Measurements from ENCODE around the gene OPRD1. TPM values are rescaled to one million over a fixed set of nuclear protein-coding genes. Genes with fewer than 3 reads are reported as not detected.
A peak's percentile ranks its signal among the peaks of the same experiment; 100 is the strongest.

Gene OPRD1
- total RNA-seq, 1 experiment from 2014 or later: 0.97 TPM

- no peaks in the 10 kb centered on the region for H3K36me3 ChIP-seq (ENCODE audit: insufficient read depth, low read length, poor library complexity, severe bottlenecking)
- H3K9me3 ChIP-seq (ENCODE audit: low read depth, low read length, poor library complexity, severe bottlenecking): no peaks in the 10 kb centered on the region
- peak overlapping the region; percentile 98 for H3K4me3 ChIP-seq (ENCODE audit: low read depth, low read length, poor library complexity, severe bottlenecking)
- POLR2A ChIA-PET (ENCODE audit: low non-redundant PET): no interaction called here
- DNase-seq (ENCODE audit: low spot score): peak; percentile 94
- no peaks in the 10 kb centered on the region for H3K27me3 ChIP-seq (replicated peaks; ENCODE audit: insufficient read depth, low read depth, low read length, poor library complexity)
- CTCF ChIA-PET: no interaction called here
- peak overlapping the region; percentile 95 for H3K27ac ChIP-seq (ENCODE audit: low read depth, low read length, poor library complexity, severe bottlenecking)
- TF ChIP-seq EZH2 (IDR thresholded peaks at IDR 0.05; ENCODE audit: borderline replicate concordance, low read depth, low read length, poor library complexity, severe bottlenecking): no peak
- TF ChIP-seq, protein P1, sequence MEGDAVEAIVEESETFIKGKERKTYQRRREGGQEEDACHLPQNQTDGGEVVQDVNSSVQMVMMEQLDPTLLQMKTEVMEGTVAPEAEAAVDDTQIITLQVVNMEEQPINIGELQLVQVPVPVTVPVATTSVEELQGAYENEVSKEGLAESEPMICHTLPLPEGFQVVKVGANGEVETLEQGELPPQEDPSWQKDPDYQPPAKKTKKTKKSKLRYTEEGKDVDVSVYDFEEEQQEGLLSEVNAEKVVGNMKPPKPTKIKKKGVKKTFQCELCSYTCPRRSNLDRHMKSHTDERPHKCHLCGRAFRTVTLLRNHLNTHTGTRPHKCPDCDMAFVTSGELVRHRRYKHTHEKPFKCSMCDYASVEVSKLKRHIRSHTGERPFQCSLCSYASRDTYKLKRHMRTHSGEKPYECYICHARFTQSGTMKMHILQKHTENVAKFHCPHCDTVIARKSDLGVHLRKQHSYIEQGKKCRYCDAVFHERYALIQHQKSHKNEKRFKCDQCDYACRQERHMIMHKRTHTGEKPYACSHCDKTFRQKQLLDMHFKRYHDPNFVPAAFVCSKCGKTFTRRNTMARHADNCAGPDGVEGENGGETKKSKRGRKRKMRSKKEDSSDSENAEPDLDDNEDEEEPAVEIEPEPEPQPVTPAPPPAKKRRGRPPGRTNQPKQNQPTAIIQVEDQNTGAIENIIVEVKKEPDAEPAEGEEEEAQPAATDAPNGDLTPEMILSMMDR (conservative IDR thresholded peaks at IDR 0.05; ENCODE audit: low read depth, low read length): no peak
- intact Hi-C loops (cut with micrococcal nuclease; ENCODE audit: unreplicated experiment): loop anchor here (5.0 kb wide), 1 partner anchor 100 kb away; no protein-coding TSS in a partner anchor
- peaks cover 68% of the 10 kb centered on the region for H3K4me1 ChIP-seq (ENCODE audit: insufficient read depth, low read length, poor library complexity, severe bottlenecking)
- no TSS peak for BruUV-seq (replicated peaks)
Measured at GRCh38 chr1:28886731-28887418, 74.9 kb downstream of the OPRD1 start.

- DNase-seq (ENCODE audit: low spot score): no peak
- H3K4me3 ChIP-seq (ENCODE audit: low read depth, low read length, poor library complexity, severe bottlenecking): peak overlapping the region; percentile 98
- no peaks in the 10 kb centered on the region for H3K9me3 ChIP-seq (ENCODE audit: low read depth, low read length, poor library complexity, severe bottlenecking)
- POLR2A ChIA-PET (ENCODE audit: low non-redundant PET): interaction anchor here (0.8 kb wide), 1 partner anchor 142 kb away, joined by 3 read pairs; no protein-coding TSS in a partner anchor
- peaks cover 64% of the 10 kb centered on the region for H3K4me1 ChIP-seq (ENCODE audit: insufficient read depth, low read length, poor library complexity, severe bottlenecking)
- peak overlapping the region; percentile 95 for H3K27ac ChIP-seq (ENCODE audit: low read depth, low read length, poor library complexity, severe bottlenecking)
- intact Hi-C loops (cut with micrococcal nuclease; ENCODE audit: unreplicated experiment): loop anchor here (5.0 kb wide), 1 partner anchor 100 kb away; no protein-coding TSS in a partner anchor
- CTCF ChIA-PET: interaction anchor here (1.1 to 1.6 kb wide), 2 partner anchors 10 to 146 kb away, joined by 3 to 4 read pairs; no protein-coding TSS in a partner anchor
- no TSS peak for BruUV-seq (replicated peaks)
- TF ChIP-seq, protein P1 (conservative IDR thresholded peaks at IDR 0.05; ENCODE audit: low read depth, low read length): no peak
- no peak for TF ChIP-seq EZH2 (IDR thresholded peaks at IDR 0.05; ENCODE audit: borderline replicate concordance, low read depth, low read length, poor library complexity, severe bottlenecking)
- H3K27me3 ChIP-seq (replicated peaks; ENCODE audit: insufficient read depth, low read depth, low read length, poor library complexity): no peaks in the 10 kb centered on the region
- no peaks in the 10 kb centered on the region for H3K36me3 ChIP-seq (ENCODE audit: insufficient read depth, low read length, poor library complexity, severe bottlenecking)
Measured at GRCh38 chr1:28887419-28887834, 75.5 kb downstream of the OPRD1 start.

GRCh38 chr1:28887835-28888682 lies 76.1 kb downstream of the OPRD1 start:
- POLR2A ChIA-PET (ENCODE audit: low non-redundant PET): interaction anchor here (0.8 kb wide), 1 partner anchor 142 kb away, joined by 3 read pairs; no protein-coding TSS in a partner anchor
- Histone ChIP-seq H3K4me3 (ENCODE audit: low read depth, low read length, poor library complexity, severe bottlenecking) (peak overlapping the region; percentile 98), H3K9me3 (ENCODE audit: low read depth, low read length, poor library complexity, severe bottlenecking) (no peaks in the 10 kb centered on the region), H3K27me3 (replicated peaks; ENCODE audit: insufficient read depth, low read depth, low read length, poor library complexity) (no peaks in the 10 kb centered on the region), H3K27ac (ENCODE audit: low read depth, low read length, poor library complexity, severe bottlenecking) (peak overlapping the region; percentile 95), H3K4me1 (ENCODE audit: insufficient read depth, low read length, poor library complexity, severe bottlenecking) (peaks cover 60% of the 10 kb centered on the region), H3K36me3 (ENCODE audit: insufficient read depth, low read length, poor library complexity, severe bottlenecking) (no peaks in the 10 kb centered on the region)
- no TSS peak for BruUV-seq (replicated peaks)
- CTCF ChIA-PET: interaction anchor here (1.1 to 1.6 kb wide), 2 partner anchors 11 to 145 kb away, joined by 3 to 4 read pairs; no protein-coding TSS in a partner anchor
- peak; percentile 62 for DNase-seq (ENCODE audit: low spot score)
- TF ChIP-seq, protein P1 (conservative IDR thresholded peaks at IDR 0.05; ENCODE audit: low read depth, low read length): no peak
- TF ChIP-seq EZH2 (IDR thresholded peaks at IDR 0.05; ENCODE audit: borderline replicate concordance, low read depth, low read length, poor library complexity, severe bottlenecking): no peak
- intact Hi-C loops (cut with micrococcal nuclease; ENCODE audit: unreplicated experiment): loop anchor here (5.0 kb wide), 1 partner anchor 99 kb away; no protein-coding TSS in a partner anchor

Measured in A673 (cell line).